ENCODE results near the gene CD177.

CD177 gene, protein sequence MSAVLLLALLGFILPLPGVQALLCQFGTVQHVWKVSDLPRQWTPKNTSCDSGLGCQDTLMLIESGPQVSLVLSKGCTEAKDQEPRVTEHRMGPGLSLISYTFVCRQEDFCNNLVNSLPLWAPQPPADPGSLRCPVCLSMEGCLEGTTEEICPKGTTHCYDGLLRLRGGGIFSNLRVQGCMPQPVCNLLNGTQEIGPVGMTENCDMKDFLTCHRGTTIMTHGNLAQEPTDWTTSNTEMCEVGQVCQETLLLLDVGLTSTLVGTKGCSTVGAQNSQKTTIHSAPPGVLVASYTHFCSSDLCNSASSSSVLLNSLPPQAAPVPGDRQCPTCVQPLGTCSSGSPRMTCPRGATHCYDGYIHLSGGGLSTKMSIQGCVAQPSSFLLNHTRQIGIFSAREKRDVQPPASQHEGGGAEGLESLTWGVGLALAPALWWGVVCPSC

DNA sequence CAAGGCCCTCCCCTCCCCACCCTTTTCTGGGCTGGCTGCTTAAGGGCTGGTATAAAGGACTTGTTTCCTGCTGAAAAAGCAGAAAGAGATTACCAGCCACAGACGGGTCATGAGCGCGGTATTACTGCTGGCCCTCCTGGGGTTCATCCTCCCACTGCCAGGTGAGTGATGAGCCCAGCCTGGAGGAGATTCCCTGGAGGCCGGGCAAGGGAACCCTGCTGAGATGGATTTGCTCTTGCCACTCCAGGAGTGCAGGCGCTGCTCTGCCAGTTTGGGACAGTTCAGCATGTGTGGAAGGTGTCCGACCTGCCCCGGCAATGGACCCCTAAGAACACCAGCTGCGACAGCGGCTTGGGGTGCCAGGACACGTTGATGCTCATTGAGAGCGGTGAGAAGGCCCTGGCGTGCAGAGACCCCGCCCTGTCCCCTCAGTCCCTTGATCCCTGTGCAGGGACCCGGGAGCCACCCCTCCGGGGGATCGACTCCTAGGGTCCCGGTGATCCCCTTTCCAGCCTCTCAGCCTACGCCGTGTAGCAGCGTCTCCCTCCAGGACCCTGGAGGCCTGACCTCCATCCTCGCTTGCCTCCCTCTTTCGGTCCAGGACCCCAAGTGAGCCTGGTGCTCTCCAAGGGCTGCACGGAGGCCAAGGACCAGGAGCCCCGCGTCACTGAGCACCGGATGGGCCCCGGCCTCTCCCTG is at the start of gene CD177:
TSS of gene CD177 (plus strand) at position 81 of the 699 bp plus-strand sequence. CDS start at position 110, 29 bp downstream.
- no peak within 1 kb of the TSS for H3K27ac ChIP-seq
- TF ChIP-seq, protein P1, sequence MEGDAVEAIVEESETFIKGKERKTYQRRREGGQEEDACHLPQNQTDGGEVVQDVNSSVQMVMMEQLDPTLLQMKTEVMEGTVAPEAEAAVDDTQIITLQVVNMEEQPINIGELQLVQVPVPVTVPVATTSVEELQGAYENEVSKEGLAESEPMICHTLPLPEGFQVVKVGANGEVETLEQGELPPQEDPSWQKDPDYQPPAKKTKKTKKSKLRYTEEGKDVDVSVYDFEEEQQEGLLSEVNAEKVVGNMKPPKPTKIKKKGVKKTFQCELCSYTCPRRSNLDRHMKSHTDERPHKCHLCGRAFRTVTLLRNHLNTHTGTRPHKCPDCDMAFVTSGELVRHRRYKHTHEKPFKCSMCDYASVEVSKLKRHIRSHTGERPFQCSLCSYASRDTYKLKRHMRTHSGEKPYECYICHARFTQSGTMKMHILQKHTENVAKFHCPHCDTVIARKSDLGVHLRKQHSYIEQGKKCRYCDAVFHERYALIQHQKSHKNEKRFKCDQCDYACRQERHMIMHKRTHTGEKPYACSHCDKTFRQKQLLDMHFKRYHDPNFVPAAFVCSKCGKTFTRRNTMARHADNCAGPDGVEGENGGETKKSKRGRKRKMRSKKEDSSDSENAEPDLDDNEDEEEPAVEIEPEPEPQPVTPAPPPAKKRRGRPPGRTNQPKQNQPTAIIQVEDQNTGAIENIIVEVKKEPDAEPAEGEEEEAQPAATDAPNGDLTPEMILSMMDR (IDR thresholded peaks at IDR 0.05), result no peak
- TF ChIP-seq ZFX (IDR thresholded peaks at IDR 0.05; ENCODE audit: borderline replicate concordance), result no peak

DNA sequence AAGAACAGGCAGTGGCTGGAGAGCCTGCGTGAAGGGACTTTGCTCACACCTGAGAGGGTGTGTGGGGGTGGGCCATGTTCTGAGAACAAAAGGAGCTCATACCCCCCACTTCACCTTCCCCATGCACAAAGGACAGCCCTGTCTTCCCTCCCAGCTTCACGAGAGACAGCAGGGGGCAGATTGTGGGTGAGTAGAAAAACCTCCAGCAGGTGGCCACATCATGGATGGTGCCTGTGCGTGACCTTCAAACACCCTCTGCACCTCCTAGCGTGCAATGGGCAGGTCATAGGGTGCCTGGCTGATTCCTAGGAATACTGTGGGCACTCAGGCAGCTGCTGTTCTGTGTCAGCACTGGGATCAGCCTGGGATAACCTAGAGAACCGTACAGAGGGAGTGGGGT is 47.8 kb upstream of the CD177 start:
- no peak for TF ChIP-seq ZFX (IDR thresholded peaks at IDR 0.05; ENCODE audit: borderline replicate concordance)
- TF ChIP-seq, protein P1 (IDR thresholded peaks at IDR 0.05), result no peak
- no peak overlapping the region for H3K27ac ChIP-seq

DNA sequence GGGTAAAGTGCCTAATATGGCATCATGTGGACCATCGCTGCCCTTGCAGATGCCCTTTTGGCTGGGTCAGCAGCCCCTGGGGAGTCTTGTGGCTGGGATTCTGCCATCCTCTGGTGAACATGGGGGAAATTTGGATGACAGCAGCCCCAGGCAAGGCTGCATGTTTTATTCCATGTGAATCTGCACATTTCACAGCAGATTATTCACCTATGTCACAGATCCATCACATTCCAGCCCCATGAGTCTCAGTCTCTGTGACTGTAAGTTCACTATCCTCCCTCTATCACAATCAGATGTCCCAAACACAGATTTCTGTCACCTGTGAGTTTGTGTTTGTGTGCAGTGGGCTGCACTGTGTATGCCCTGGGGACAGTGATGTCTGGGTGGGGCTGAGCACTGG is 47.4 kb upstream of the CD177 start:
- TF ChIP-seq, protein P1 (IDR thresholded peaks at IDR 0.05), result no peak
- TF ChIP-seq ZFX (IDR thresholded peaks at IDR 0.05; ENCODE audit: borderline replicate concordance), result no peak
- H3K27ac ChIP-seq, result no peak overlapping the region

DNA sequence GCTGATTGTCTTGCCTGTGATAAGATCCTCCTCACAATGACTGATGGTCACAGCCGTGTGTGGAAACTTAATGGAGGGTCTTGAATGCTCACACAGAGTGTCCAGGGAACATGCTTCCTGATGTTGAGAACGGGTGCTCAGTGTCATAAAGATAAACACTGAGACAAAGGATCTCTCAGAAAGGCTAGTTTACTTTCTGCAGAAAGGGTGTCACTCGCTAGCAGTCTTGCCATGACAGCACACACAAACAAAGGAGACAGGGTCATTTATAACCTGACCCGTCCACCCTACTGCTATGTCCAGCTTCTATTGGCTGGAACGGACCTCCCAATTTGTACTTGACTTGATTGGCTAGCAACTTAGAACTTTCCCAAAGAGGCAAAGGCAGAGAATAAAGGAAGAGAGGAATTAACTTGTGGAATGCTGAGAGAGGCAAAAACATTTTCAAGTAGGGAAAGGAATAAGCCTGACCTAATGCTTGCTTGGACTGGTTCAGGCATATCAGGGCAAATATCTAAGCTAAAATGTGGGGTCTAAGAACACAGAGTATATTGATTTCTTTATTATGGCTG is 45.2 kb upstream of the CD177 start:
- no peak for TF ChIP-seq ZFX (IDR thresholded peaks at IDR 0.05; ENCODE audit: borderline replicate concordance)
- TF ChIP-seq, protein P1 (IDR thresholded peaks at IDR 0.05), result no peak
- no peak overlapping the region for H3K27ac ChIP-seq

DNA sequence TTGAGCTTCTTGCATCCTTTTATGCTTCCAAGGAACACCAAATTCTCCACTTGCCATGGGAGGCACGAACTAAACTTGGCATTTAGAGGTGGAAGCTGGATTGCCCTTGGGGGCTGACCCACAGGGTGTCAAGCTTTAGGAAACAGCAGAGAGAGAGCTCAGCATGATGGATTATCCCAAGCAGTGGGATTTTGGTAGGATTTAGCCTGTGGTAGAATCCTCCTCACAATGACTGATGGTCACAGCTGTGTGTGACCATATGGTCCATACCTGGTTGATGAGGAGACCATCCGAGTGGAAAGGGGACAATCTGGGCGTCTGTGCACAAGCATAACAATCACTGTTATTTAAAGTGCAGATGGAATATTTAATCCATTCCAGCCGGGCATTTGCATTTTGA is 44.0 kb upstream of the CD177 start:
- TF ChIP-seq, protein P1 (IDR thresholded peaks at IDR 0.05), result no peak
- no peak for TF ChIP-seq ZFX (IDR thresholded peaks at IDR 0.05; ENCODE audit: borderline replicate concordance)
- no peak overlapping the region for H3K27ac ChIP-seq

DNA sequence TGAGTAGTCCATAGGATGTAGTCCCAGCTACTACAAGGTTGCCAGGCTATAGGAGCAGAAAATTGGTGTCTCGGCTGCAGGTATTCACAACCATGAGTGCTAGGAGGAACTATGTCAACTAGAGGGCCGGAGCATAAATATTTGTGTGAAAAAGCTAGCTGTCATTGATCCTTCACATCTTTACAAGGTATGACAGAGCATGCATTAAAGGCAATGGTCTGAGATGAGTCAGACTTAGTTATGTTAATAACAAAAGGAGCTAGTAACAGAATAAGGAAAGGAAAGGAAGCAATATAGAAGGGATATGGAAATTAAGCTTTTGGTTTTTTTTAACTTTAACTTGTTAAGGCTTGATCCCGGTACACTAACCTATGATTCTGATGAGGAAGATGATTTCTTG is 43.3 kb upstream of the CD177 start:
- no peak overlapping the region for H3K27ac ChIP-seq
- TF ChIP-seq, protein P1 (IDR thresholded peaks at IDR 0.05), result no peak
- no peak for TF ChIP-seq ZFX (IDR thresholded peaks at IDR 0.05; ENCODE audit: borderline replicate concordance)

Data from 22Rv1 (cell line).